Mucosa of rectum (tissue), 2 donors: ENCODE results near the gene BRD2.
A peak's percentile ranks its signal among the peaks of the same experiment; 100 is the strongest.
"Not testable (repeated sequence)": the region's sequence is repeated elsewhere in the genome, so short reads cannot be mapped to it uniquely, and the experiment has no call there.

ENCODE experiments used
- H3K27ac ChIP-seq, 2 donors: one replicate each; pipeline ENCODE4 v1.7.0; 2013; ENCODE audit warnings: inconsistent platforms in 2 of 2, low read depth in 2 of 2, low read length in 2 of 2
- H3K27me3 ChIP-seq, 2 donors: one replicate each; pipeline ENCODE4 v1.7.0; 2013; ENCODE audit warnings: low read length in 2 of 2; ENCODE audit not compliant: control insufficient read depth in 2 of 2, insufficient read depth in 2 of 2
- H3K36me3 ChIP-seq, 2 donors: one replicate each; pipeline ENCODE4 v1.7.0; 2013; ENCODE audit warnings: low read length in 2 of 2; ENCODE audit not compliant: control insufficient read depth in 2 of 2, insufficient read depth in 2 of 2
- H3K4me1 ChIP-seq, 2 donors: one replicate each; pipeline ENCODE4 v1.7.0; 2013; ENCODE audit warnings: low read length in 2 of 2, mild to moderate bottlenecking in 1 of 2; ENCODE audit not compliant: control insufficient read depth in 2 of 2, insufficient read depth in 2 of 2
- H3K4me3 ChIP-seq, 2 donors: one replicate each; pipeline ENCODE4 v1.7.0; 2013; ENCODE audit warnings: low read length in 2 of 2
- H3K9ac ChIP-seq, 2 donors: one replicate each; pipeline ENCODE4 v1.7.0; 2013; ENCODE audit warnings: low read length in 2 of 2, low read depth in 1 of 2, mild to moderate bottlenecking in 1 of 2
- H3K9me3 ChIP-seq, 2 donors: one replicate each; pipeline ENCODE4 v1.7.0; 2013; ENCODE audit warnings: low read length in 2 of 2; ENCODE audit not compliant: control insufficient read depth in 2 of 2
- donor health status: healthy.
- donor health status: Normal muscosa, but diverticular disease.

Gene BRD2

DNA sequence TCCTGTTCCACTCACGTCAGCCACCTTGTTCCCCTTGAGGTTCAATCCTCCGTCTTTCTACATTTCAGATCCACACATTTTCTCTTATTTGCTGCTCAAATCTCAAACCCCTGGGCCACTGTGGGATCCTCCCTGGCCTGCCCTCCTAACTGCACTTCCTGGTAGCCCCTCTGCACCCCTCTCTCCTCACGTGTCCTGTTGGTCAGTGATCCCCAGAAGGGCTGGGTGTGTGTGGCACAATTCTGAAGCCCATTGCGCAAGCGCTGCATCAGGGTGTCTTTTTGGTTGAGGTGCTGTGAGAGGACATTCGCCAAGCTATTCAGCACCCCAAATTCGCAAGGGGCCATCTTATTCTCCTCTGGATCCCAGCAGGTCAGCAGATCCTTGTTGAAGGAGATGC, 29.9 kb upstream of the BRD2 start:
- no peak overlapping the region for H3K27ac ChIP-seq
- no peak overlapping the region for H3K9ac ChIP-seq
- no peaks in the 10 kb centered on the region for H3K9me3 ChIP-seq
- H3K4me3 ChIP-seq: no peak overlapping the region
- H3K27me3 ChIP-seq: no peaks in the 10 kb centered on the region
- H3K36me3 ChIP-seq: no peaks in the 10 kb centered on the region
- peaks cover 0 to 15% of the 10 kb centered on the region in 2 donors for H3K4me1 ChIP-seq

DNA sequence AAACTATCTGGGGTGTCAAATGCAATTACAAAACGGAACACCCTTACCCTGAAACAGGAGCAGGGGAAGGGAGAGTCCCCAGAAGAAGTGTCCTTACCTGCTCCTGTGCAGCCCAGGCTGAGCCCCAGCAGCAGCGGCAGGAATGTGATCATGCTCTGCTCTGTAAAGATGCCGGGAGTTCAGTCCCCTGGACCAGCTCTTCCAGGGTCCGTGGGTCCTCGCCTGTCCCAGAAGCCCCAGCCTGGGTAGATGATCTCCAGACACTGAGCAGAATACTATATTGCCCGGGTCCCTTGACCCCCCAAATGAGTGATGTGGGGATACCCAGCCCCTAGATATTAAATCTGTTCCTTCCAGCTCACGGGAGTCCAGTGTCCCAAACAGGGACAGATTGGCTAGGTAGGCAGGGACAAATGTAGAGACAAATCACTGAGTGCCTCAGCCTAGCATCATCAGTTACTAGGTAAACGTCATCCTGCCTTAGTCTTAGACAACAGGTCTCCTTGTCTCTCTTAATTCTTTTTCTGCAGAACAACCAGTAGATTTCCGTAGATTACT, 27.7 kb upstream of the BRD2 start, which contains the start of gene HLA-DMB:
Gene HLA-DMB, minus strand, starts transcription at position 373 of the 558 bp plus-strand sequence. Its CDS starts 221 bp downstream, at position 152.
- peak within 1 kb of the TSS; percentile 59 to 88 for H3K27ac ChIP-seq
- H3K4me1 ChIP-seq: peaks cover 10 to 20% of the 10 kb centered on the region in 2 donors

GRCh38 chr6:32941214-32941768, 27.1 kb upstream of the BRD2 start:
- peaks cover 10 to 20% of the 10 kb centered on the region in 2 donors for H3K4me1 ChIP-seq
- peak overlapping the region in 1 of 2 donors; percentile 78 for H3K4me3 ChIP-seq
- peak overlapping the region; percentile 2 to 76 for H3K9ac ChIP-seq

More for the DNA sequence above, 27.7 kb upstream of the BRD2 start, which contains the start of gene HLA-DMB:
- no peaks in the 10 kb centered on the region for H3K27me3 ChIP-seq
- no peaks in the 10 kb centered on the region for H3K9me3 ChIP-seq
- no peaks in the 10 kb centered on the region for H3K36me3 ChIP-seq
- peak within 1 kb of the TSS; percentile 44 to 76 for H3K9ac ChIP-seq
- H3K4me3 ChIP-seq: peak within 1 kb of the TSS; percentile 48 to 78

DNA sequence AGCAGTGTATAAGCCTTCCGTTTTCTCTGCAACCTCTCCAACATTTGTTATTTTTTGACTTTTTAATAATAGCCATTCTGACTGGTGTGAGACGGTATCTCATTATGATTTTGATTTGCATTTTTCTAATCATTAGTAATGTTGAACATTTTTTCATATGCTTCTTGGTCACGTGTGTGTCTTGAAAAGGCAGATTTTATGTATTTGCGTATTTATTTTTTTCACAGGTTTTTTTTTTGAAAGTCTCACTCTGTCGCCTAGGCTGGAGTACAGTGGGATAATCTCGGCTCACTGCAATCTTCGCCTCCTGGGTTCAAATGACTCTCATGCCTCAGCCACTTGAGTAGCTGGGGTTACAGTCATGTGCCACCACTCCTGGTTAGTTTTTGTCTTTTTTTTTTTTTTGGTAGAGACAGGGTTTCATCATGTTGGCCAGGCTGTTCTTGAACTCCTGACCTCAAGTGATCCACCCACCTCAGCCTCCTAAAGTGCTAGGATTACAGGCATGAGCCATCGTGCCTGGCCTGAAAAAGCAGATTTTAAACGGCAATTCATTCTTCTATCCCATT, 25.8 kb upstream of the BRD2 start:
- H3K4me3 ChIP-seq, H3K27me3 ChIP-seq, H3K36me3 ChIP-seq, H3K9me3 ChIP-seq, H3K9ac ChIP-seq: not testable (repeated sequence)
- Histone ChIP-seq H3K27ac (peak overlapping the region in 1 of 2 donors; percentile 16), H3K4me1 (peaks cover 10 to 20% of the 10 kb centered on the region in 2 donors)

More at GRCh38 chr6:32941214-32941768, 27.1 kb upstream of the BRD2 start:
- H3K36me3 ChIP-seq: no peaks in the 10 kb centered on the region
- peak overlapping the region; percentile 59 to 88 for H3K27ac ChIP-seq
- H3K9me3 ChIP-seq: no peaks in the 10 kb centered on the region
- no peaks in the 10 kb centered on the region for H3K27me3 ChIP-seq

DNA sequence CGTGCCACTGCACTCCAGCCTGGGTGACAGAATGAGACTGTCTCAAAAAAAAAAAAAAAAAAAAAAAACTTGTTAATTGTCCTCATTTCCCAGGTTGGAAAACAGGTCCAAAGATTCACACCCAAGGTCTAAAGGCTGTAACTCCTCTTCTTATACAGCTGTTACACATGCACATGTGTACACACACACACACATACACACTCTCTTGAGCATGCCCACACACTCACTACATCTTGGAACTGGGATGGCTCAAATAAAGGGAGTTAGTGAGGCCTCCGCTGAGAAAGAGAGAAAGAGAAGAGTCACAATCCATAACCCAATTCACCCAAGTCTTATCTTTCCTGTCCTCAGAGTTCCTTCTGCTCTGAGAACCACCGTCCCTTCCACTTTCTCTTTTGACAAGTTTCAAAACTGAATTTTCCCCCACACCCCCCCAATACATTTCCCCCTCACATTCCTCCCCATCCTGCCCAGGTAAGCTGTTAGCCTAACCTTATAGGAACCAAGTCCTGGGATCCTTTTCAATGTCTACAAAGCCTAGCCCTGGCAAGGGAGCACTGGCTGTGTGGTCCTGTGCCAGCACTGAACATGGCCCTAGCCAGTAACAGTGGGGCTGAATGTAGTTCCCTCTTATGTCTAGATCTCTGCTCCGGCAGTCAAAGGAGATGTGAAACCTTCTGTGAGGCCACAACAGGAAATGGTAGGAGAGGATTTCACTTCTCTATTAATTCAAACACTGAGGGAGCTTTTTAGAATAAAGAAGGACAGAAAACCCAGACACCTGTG, 24.3 kb upstream of the BRD2 start:
- H3K27ac ChIP-seq: peak overlapping the region; percentile 56 to 62
- peaks cover 10 to 22% of the 10 kb centered on the region in 2 donors for H3K4me1 ChIP-seq
- peak overlapping the region in 1 of 2 donors; percentile 55 for H3K4me3 ChIP-seq
- H3K9me3 ChIP-seq: no peaks in the 10 kb centered on the region
- no peaks in the 10 kb centered on the region for H3K27me3 ChIP-seq
- no peaks in the 10 kb centered on the region for H3K36me3 ChIP-seq
- H3K9ac ChIP-seq: peak overlapping the region in 1 of 2 donors; percentile 34

DNA sequence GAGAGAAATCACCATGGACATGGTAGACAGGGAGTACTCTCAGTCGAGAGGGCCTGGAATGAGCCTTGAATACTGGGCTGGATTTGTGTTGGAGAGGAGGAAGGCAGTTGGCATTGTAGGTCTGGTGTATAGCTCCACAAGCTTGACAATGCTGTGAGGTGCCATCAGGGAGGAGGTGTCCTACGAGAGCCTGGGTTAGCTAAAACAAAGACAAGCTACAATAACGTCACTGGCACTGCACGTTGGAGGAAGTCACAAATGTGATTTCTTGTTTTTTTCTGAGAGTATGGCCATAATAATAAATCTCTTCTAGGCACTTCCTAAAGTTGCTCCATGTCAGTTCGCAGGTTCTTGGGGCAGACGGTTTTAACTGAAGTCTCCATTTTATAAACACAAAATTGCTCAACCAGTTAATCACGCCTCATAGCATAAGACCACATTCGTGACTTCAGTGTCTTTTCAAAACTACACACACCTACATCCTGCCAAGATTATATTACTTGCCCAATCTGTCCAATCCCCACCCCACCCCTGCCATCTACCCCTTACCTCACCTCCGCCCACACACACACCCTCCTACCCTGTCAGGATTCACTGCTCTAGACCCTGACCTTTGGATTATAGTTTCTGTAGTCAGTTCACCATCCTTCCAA, 23.2 kb upstream of the BRD2 start:
- peak overlapping the region in 1 of 2 donors; percentile 5 for H3K9ac ChIP-seq
- H3K36me3 ChIP-seq: no peaks in the 10 kb centered on the region
- peaks cover 10 to 24% of the 10 kb centered on the region in 2 donors for H3K4me1 ChIP-seq
- H3K4me3 ChIP-seq: peak overlapping the region in 1 of 2 donors; percentile 49
- H3K9me3 ChIP-seq: no peaks in the 10 kb centered on the region
- H3K27ac ChIP-seq: peak overlapping the region; percentile 28 to 62
- H3K27me3 ChIP-seq: no peaks in the 10 kb centered on the region

DNA sequence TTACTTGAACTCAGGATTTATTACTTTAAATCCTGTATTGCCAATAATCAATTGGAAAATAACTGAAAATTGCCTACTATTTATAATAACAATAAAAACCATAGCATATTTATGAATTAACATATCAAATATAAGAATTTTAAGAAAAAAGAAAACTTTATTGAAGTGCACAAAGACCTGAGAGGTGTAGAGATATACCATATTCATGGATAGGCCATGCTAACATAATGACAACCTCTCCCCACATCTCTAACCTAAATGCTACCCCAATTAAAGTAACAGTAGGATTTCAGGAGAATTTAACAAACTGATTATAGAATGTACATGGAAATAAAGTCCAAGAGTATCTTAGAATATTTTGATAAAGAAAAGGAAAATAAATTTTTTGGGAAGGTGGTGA, 22.4 kb upstream of the BRD2 start:
- Histone ChIP-seq H3K36me3 (no peaks in the 10 kb centered on the region), H3K4me1 (peaks cover 10 to 19% of the 10 kb centered on the region in 2 donors), H3K9me3 (no peaks in the 10 kb centered on the region), H3K4me3 (no peak overlapping the region), H3K27ac (no peak overlapping the region), H3K9ac (no peak overlapping the region), H3K27me3 (no peaks in the 10 kb centered on the region)

DNA sequence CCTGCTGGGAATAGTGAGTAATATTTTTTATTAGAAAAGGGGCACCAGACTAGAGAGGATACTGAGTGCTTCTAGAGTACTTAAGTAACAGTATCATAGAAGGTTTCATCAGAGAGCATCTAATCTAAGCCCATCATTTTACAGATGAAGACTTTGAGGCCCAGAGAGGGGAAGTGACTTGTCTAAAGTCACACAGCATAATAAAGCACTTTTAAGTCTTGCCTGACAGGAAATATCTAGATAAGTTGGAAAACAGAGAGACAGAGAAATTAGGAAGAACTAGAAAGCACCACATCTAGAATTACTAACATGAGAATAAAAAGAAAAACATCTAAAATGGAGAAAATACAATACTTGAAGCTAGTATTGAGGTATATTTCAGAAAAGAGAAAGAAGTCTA, 21.5 kb upstream of the BRD2 start:
- H3K4me3 ChIP-seq: no peak overlapping the region
- H3K4me1 ChIP-seq: peaks cover 10 to 15% of the 10 kb centered on the region in 2 donors
- H3K36me3 ChIP-seq: no peaks in the 10 kb centered on the region
- no peaks in the 10 kb centered on the region for H3K27me3 ChIP-seq
- no peak overlapping the region for H3K27ac ChIP-seq
- H3K9me3 ChIP-seq: no peaks in the 10 kb centered on the region
- no peak overlapping the region for H3K9ac ChIP-seq

DNA sequence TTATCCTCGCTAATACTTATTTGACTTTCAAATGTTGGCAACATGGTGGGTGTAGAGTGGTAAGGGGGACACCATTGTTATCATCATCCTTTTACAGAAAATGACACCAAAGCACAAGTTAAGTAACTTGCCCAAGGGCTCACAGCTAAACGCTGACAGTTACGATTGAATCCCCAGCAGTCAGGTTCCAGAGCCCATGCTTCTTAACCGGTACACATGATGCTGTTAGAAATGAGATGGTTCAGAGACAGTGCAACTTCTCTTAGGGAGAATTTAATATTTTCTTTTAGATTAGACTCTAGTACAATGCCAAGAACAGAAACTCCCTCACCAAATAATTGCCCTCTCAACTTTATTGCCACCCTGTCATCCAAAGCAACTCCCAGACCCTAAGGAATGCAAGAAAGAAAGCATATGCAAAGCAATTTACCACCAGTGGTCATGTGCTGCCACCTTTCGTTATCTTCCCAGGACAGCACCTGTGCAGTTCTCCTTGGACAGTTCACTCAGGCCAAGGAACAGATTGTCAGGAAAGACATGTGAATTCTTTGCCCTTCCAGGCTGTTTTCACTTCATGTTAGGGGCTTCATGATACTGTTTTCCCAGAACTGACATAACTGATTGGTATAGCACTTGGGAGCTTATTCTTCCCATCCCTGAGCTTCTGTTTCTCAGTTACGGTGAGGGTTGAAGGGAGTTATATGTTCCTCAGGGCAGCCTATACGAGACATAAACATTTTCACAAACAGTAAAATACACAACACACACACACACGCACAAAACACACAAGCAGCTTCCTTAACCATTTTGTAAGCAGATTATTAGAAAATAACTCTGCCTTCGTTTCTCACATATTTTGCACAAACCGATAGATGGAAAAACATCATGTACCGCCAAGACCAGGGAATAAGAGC, 20.6 kb upstream of the BRD2 start:
- Histone ChIP-seq H3K9me3 (no peaks in the 10 kb centered on the region), H3K4me3 (no peak overlapping the region), H3K27me3 (no peaks in the 10 kb centered on the region), H3K9ac (no peak overlapping the region), H3K4me1 (peaks cover 15 to 16% of the 10 kb centered on the region in 2 donors), H3K36me3 (no peaks in the 10 kb centered on the region), H3K27ac (no peak overlapping the region)
